Ovary (tissue), 9 donors: ENCODE measurements around the gene ZNF615. TPM values are rescaled to one million over a fixed set of nuclear protein-coding genes. Genes with fewer than 3 reads are reported as not detected.
"Not testable (repeated sequence)": the region's sequence is repeated elsewhere in the genome, so short reads cannot be mapped to it uniquely, and the experiment has no call there.

Experiments used
- DNase-seq, 5 donors: peaks; one replicate each; pipeline ENCODE4 v3.0.0-alpha.2; 2019 to 2020
- H3K27ac ChIP-seq, 2 donors: fragments of 200-600 bp; one replicate each; pipeline versions ENCODE4 v1.5.1 to v1.8.0; 2019 to 2022
- H3K27me3 ChIP-seq: fragments of 200-600 bp; one replicate; pipeline ENCODE4 v1.8.0; 2022
- H3K36me3 ChIP-seq: fragments of 200-600 bp; sonication (generic); one replicate; pipeline ENCODE4 v1.5.1; 2019
- H3K4me1 ChIP-seq: one replicate; pipeline ENCODE4 v1.8.1; 2013; ENCODE audit warnings: mild to moderate bottlenecking, moderate library complexity; ENCODE audit not compliant: insufficient read depth
- H3K4me3 ChIP-seq: fragments of 200-600 bp; sonication (generic); one replicate; pipeline ENCODE4 v1.5.1; 2017
- H3K9me3 ChIP-seq, 2 donors: fragments of 200-600 bp in 1 of 2; sonication (generic) in 1 of 2; one replicate each; pipeline versions ENCODE4 v1.5.1 to v1.8.1; 2013 to 2019; ENCODE audit warnings: mild to moderate bottlenecking in 1 of 2, moderate library complexity in 1 of 2
- CTCF ChIP-seq, 3 donors: fragments of 450-650 bp in 2 of 3; fragments of 200-600 bp in 1 of 3; IDR thresholded peaks; one replicate each; pipeline versions ENCODE4 v1.5.1 to v1.8.0; 2016 to 2022; ENCODE audit warnings: antibody characterized with exemption in 3 of 3, mild to moderate bottlenecking in 1 of 3
- EP300 ChIP-seq: sonication (generic); formaldehyde crosslinking; IDR thresholded peaks from one replicate; pipeline ENCODE4 v1.6.1; 2017; ENCODE audit warnings: antibody characterized with exemption
- POLR2A ChIP-seq: fragments of 450-650 bp; IDR thresholded peaks from one replicate; pipeline ENCODE4 v1.6.1; 2017; ENCODE audit warnings: antibody characterized with exemption, mild to moderate bottlenecking, moderate library complexity
- WGBS, 3 donors: extraction: QIAGEN DNeasy Blood & Tissue Kit in 1 of 3; methylation state at CpG; one replicate each; pipeline versions ENCODE4 v1.1.5 to v1.1.7; 2013 to 2017; 5-methylcytosine and 5-hydroxymethylcytosine counted together
- intact Hi-C, 4 donors: fragments of 100-400 bp; cut with DNase I; formaldehyde crosslinking; loops; one replicate each; pipeline versions ENCODE4 v1.11.0 to v1.15.1; 2022 to 2023
- polyA plus RNA-seq, 2 donors: library from polyadenylated mRNA; stranded (reverse); fragments of 200-250 nt in 1 of 2; fragments of 350-450 nt in 1 of 2; fragmentation: Illumina TruSeq in 1 of 2; extraction: RNeasy Lipid Tissue Mini Kit (QIAGEN cat#74804) in 1 of 2; gene quantifications; one replicate each; pipeline ENCODE4 v1.2.3, GENCODE V29; 2013 to 2014
- total RNA-seq, 7 donors: library from RNA; depleted of rRNA in 2 of 7; stranded (reverse); fragments of >200 nt in 2 of 7; fragmentation: NEBNext Ultra II Directional in 3 of 7; extraction: Animal tissue kit (Norgen Biotek cat#: 25700) in 3 of 7; gene quantifications; one replicate each; pipeline versions ENCODE4 v1.1.0 to v1.2.4, GENCODE V29; 2016 to 2023
- donor health status: DM: no; HTN: no; CAD: no; lungs with moderate emphysema.
- donor health status: DM: no; HTN: no; CAD: no.
- donor health status: Bipolar disorder and iron deficiency.
- donor health status: DM: yes; HTN: yes; CAD: no.
- donor health status: DM: no; HTN: no; CAD: no.
- donor health status: DM: yes; HTN: yes; CAD: no.

Gene ZNF615
- total and polyA plus RNA-seq, 9 donors: 6.8 to 20.0 (median 14.4) TPM

GRCh38 chr19:51971624-51972023 lies 36.4 kb downstream of the ZNF615 start:
- Histone ChIP-seq H3K4me1 (no peaks in the 10 kb centered on the region), H3K36me3 (peaks cover 32% of the 10 kb centered on the region), H3K9me3 (peaks cover 18 to 91% of the 10 kb centered on the region in 2 donors), H3K27ac (no peak overlapping the region), H3K4me3 (no peak overlapping the region), H3K27me3 (no peaks in the 10 kb centered on the region)
- WGBS, 3 donors: 97 to 99% (median 99%) methylated on average over 4 of the region's 4 CpGs
- intact Hi-C loops: no loop called here
- no peak for DNase-seq
- TF ChIP-seq EP300 (no peak), POLR2A (no peak), CTCF (IDR thresholded peaks at IDR 0.05) (no peak)

GRCh38 chr19:51970718-51971117 lies 37.3 kb downstream of the ZNF615 start:
- peaks cover 33% of the 10 kb centered on the region for H3K36me3 ChIP-seq
- intact Hi-C loops: no loop called here
- no peak for DNase-seq
- H3K4me1 ChIP-seq: no peaks in the 10 kb centered on the region
- H3K27ac ChIP-seq: no peak overlapping the region
- 95 to 98% (median 97%) methylated on average over 1 of the region's 1 CpG for WGBS, 3 donors
- no peak overlapping the region for H3K4me3 ChIP-seq
- H3K27me3 ChIP-seq: no peaks in the 10 kb centered on the region
- peaks cover 18 to 91% of the 10 kb centered on the region in 2 donors for H3K9me3 ChIP-seq
- TF ChIP-seq CTCF (IDR thresholded peaks at IDR 0.05): no peak
- no peak for TF ChIP-seq POLR2A
- no peak for TF ChIP-seq EP300

- 96 to 99% (median 99%) methylated on average over 5 of the region's 5 CpGs for WGBS, 3 donors
- DNase-seq: no peak
- Histone ChIP-seq H3K27ac (no peak overlapping the region), H3K27me3 (no peaks in the 10 kb centered on the region), H3K4me1 (no peaks in the 10 kb centered on the region), H3K9me3 (peaks cover 0 to 68% of the 10 kb centered on the region in 2 donors), H3K4me3 (no peak overlapping the region), H3K36me3 (peaks cover 24% of the 10 kb centered on the region)
- intact Hi-C loops: no loop called here
- TF ChIP-seq CTCF (IDR thresholded peaks at IDR 0.05) (no peak), EP300 (no peak), POLR2A (no peak)
Observed at GRCh38 chr19:51965583-51965982, 42.4 kb downstream of the ZNF615 start.

- H3K4me1 ChIP-seq, DNase-seq, H3K36me3 ChIP-seq, intact Hi-C loops, H3K4me3 ChIP-seq, H3K27me3 ChIP-seq, H3K27ac ChIP-seq: not testable (repeated sequence)
- 6 to 8% (median 7%) methylated on average over 7 of the region's 7 CpGs for WGBS, 3 donors
- peaks cover 0 to 26% of the 10 kb centered on the region in 2 donors for H3K9me3 ChIP-seq
Observed at GRCh38 chr19:51960621-51961233, 47.3 kb downstream of the ZNF615 start.

- Histone ChIP-seq H3K4me1 (no peaks in the 10 kb centered on the region), H3K27ac (no peak overlapping the region), H3K36me3 (no peaks in the 10 kb centered on the region), H3K27me3 (no peaks in the 10 kb centered on the region), H3K9me3 (peaks cover 0 to 17% of the 10 kb centered on the region in 2 donors), H3K4me3 (no peak overlapping the region)
- DNase-seq: no peak
- intact Hi-C loops: no loop called here
- WGBS, 3 donors: 47 to 54% (median 48%) methylated on average over 4 of the region's 4 CpGs
- TF ChIP-seq CTCF (IDR thresholded peaks at IDR 0.05): no peak
- no peak for TF ChIP-seq POLR2A
- TF ChIP-seq EP300: no peak
Observed at GRCh38 chr19:51959791-51960190, 48.2 kb downstream of the ZNF615 start.

- DNase-seq, H3K4me3 ChIP-seq, H3K27me3 ChIP-seq, H3K27ac ChIP-seq, H3K36me3 ChIP-seq, intact Hi-C loops, H3K4me1 ChIP-seq: not testable (repeated sequence)
- peaks cover 0 to 11% of the 10 kb centered on the region in 2 donors for H3K9me3 ChIP-seq
- WGBS, 3 donors: 61 to 68% (median 68%) methylated on average over 4 of the region's 4 CpGs
Observed at GRCh38 chr19:51957846-51958245, 50.2 kb downstream of the ZNF615 start.
